ENCODE measurements around the gene OTOG. TPM values are rescaled to one million over a fixed set of nuclear protein-coding genes. Genes with fewer than 3 reads are reported as not detected.

OTOG gene
- total RNA-seq, 1 donor from 2014 or later: not detected

GRCh38 chr11:17691550-17691949 lies 144.5 kb downstream of the OTOG start:
- DNase-seq (ENCODE audit: extremely low read depth, low read depth, low spot score): no peak

- no peak for DNase-seq (ENCODE audit: extremely low read depth, low read depth, low spot score)
Measured at GRCh38 chr11:17691976-17692375, 144.9 kb downstream of the OTOG start.

GRCh38 chr11:17692931-17693330 lies 145.9 kb downstream of the OTOG start:
- DNase-seq (ENCODE audit: extremely low read depth, low read depth, low spot score): no peak

- DNase-seq (ENCODE audit: extremely low read depth, low read depth, low spot score): no peak
Measured at GRCh38 chr11:17693531-17693930, 146.5 kb downstream of the OTOG start.

GRCh38 chr11:17694494-17695110 lies 147.5 kb downstream of the OTOG start:
- DNase-seq (ENCODE audit: extremely low read depth, low read depth, low spot score): no peak

GRCh38 chr11:17695454-17696441 lies 148.7 kb downstream of the OTOG start:
- DNase-seq (ENCODE audit: extremely low read depth, low read depth, low spot score): no peak

DNA sequence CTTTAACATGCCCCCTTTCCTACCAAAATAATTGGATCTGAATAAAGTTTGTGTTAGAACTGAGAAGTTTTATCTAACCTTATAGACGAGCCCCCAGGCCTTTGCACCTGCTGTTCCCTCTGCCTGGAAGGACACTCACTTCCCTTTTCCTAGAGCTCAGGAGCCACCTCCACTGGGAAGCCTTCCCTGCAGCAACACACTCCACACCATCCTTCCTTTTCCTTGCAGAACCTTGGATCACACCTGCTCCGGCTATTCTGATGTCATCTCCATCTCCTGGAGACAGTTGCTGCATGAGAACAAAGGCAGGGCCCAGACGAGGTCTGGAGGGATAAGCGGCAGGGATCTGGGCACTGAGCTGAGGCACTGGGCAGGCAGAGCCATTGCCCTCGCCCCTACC lies 149.7 kb downstream of the OTOG start:
- no peak for DNase-seq (ENCODE audit: extremely low read depth, low read depth, low spot score)

Other genes starting within 250 kb of the OTOG start
- gene NCR3LG1, start 195.5 kb upstream of the OTOG start, total RNA-seq: 5.5 and 5.6 TPM in 2 replicates
- 1.0 TPM in 1 of 2 replicates, not detected in the other for gene KCNJ11, start 158.6 kb upstream of the OTOG start, total RNA-seq
- not detected in 2 replicates for gene ABCC8, start 70.4 kb upstream of the OTOG start, total RNA-seq
- gene USH1C, start 2.8 kb upstream of the OTOG start, total RNA-seq: not detected in 2 replicates
- gene MYOD1, start 172.3 kb downstream of the OTOG start, total RNA-seq: not detected in 2 replicates
- gene KCNC1, start 187.5 kb downstream of the OTOG start, total RNA-seq: not detected in 2 replicates

Measured in glomerular endothelial cell (primary cell).